Measurements from ENCODE around the gene ERAS.
"Not testable (repeated sequence)": the region's sequence is repeated elsewhere in the genome, so short reads cannot be mapped to it uniquely, and the experiment has no call there.

Gene ERAS

GRCh38 chrX:48876944-48877343 is 50.6 kb downstream of the ERAS start:
- H3K27ac ChIP-seq (ENCODE audit: low read depth, low read length, severe bottlenecking); H3K4me1 ChIP-seq (ENCODE audit: control insufficient read depth, insufficient read depth, low read length, poor library complexity, severe bottlenecking); H3K36me3 ChIP-seq (ENCODE audit: control insufficient read depth, insufficient read depth, low read length); H3K9me3 ChIP-seq (ENCODE audit: control insufficient read depth, low read length); H3K4me3 ChIP-seq (ENCODE audit: extremely low read depth, insufficient read depth, low read length, poor library complexity, severe bottlenecking): not testable (repeated sequence)
- WGBS, 2 experiments (ENCODE audit: insufficient coverage in 2 of 2) = no CpG with 5 or more reads among the region's 4 CpGs
